Stimulated activated CD8-positive, alpha-beta memory T cell treated with anti-CD3 and anti-CD28 coated beads, Interleukin-7, amount 100 ng/mL, for 48 hours (primary cell): Measurements from ENCODE around the gene RAD21L1.
"Not testable (repeated sequence)": the region's sequence is repeated elsewhere in the genome, so short reads cannot be mapped to it uniquely, and the experiment has no call there.

ENCODE experiments used
- DNase-seq, 2 donors: peaks; one replicate each; pipeline ENCODE4 v3.0.0-alpha.2; 2020; ENCODE audit warnings: low read depth in 1 of 2; ENCODE audit errors: extremely low read depth in 1 of 2

RAD21L1 gene

GRCh38 chr20:1199212-1199873, 26.5 kb upstream of the RAD21L1 start:
- DNase-seq = no peak

GRCh38 chr20:1199964-1200363, 25.9 kb upstream of the RAD21L1 start:
- no peak for DNase-seq

- no peak for DNase-seq
These were observed 22.9 kb upstream of the RAD21L1 start, which contains the start of gene C20orf202 for GRCh38 chr20:1202762-1203504. Gene C20orf202, plus strand, starts transcription at chr20:1203454. Its CDS starts 132 bp downstream, at chr20:1203586.

GRCh38 chr20:1203630-1204029, 22.2 kb upstream of the RAD21L1 start:
- DNase-seq = no peak

- DNase-seq = no peak
These were observed 21.7 kb upstream of the RAD21L1 start for GRCh38 chr20:1204113-1204512.

GRCh38 chr20:1204576-1204975, 21.3 kb upstream of the RAD21L1 start:
- DNase-seq = no peak

GRCh38 chr20:1205802-1206201, 20.0 kb upstream of the RAD21L1 start:
- no peak for DNase-seq

GRCh38 chr20:1206366-1207148, 19.3 kb upstream of the RAD21L1 start:
- DNase-seq = no peak

- no peak for DNase-seq
These were observed 18.5 kb upstream of the RAD21L1 start for GRCh38 chr20:1207293-1207878.

GRCh38 chr20:1209447-1210387, 16.1 kb upstream of the RAD21L1 start:
- DNase-seq = no peak

GRCh38 chr20:1210501-1210900, 15.3 kb upstream of the RAD21L1 start:
- no peak for DNase-seq

- DNase-seq = no peak
These were observed 13.8 kb upstream of the RAD21L1 start for GRCh38 chr20:1212023-1212422.

GRCh38 chr20:1212607-1213396, 13.0 kb upstream of the RAD21L1 start:
- peak in 1 of 2 donors; percentile 55 for DNase-seq

- DNase-seq = no peak
These were observed 11.0 kb upstream of the RAD21L1 start for GRCh38 chr20:1214838-1215261.

- DNase-seq = peak in 1 of 2 donors; percentile 76
These were observed 10.3 kb upstream of the RAD21L1 start for GRCh38 chr20:1215386-1216170.

GRCh38 chr20:1216527-1217427, 9.1 kb upstream of the RAD21L1 start:
- DNase-seq = not testable (repeated sequence)

- DNase-seq = not testable (repeated sequence)
These were observed 3.1 kb upstream of the RAD21L1 start for GRCh38 chr20:1222750-1223149.
